Stimulated activated CD4-positive, alpha-beta T cell treated with anti-CD3 and anti-CD28 coated beads, Interleukin-4, amount 100 ng/mL, for 48 hours (primary cell): ENCODE data around the gene CCDC85C.

ENCODE experiments used
- DNase-seq, 2 donors: peaks; one replicate each; pipeline ENCODE4 v3.0.0-alpha.2; 2020; ENCODE audit warnings: low read depth in 2 of 2

The CCDC85C gene

GRCh38 chr14:99476864-99477263 is 127.1 kb downstream of the CCDC85C start:
- DNase-seq, result no peak

- DNase-seq, result no peak
These were observed 128.3 kb downstream of the CCDC85C start for GRCh38 chr14:99475660-99476059.

GRCh38 chr14:99475179-99475578 is 128.8 kb downstream of the CCDC85C start:
- DNase-seq, result no peak

- no peak for DNase-seq
These were observed 130.5 kb downstream of the CCDC85C start for GRCh38 chr14:99473458-99473857.

GRCh38 chr14:99472937-99473336 is 131.1 kb downstream of the CCDC85C start:
- DNase-seq, result no peak

- no peak for DNase-seq
These were observed 132.3 kb downstream of the CCDC85C start for GRCh38 chr14:99471731-99472130.

- DNase-seq, result no peak
These were observed 135.0 kb downstream of the CCDC85C start for GRCh38 chr14:99468836-99469592.

GRCh38 chr14:99468081-99468480 is 135.9 kb downstream of the CCDC85C start:
- no peak for DNase-seq

GRCh38 chr14:99467336-99468078 is 136.5 kb downstream of the CCDC85C start:
- no peak for DNase-seq

GRCh38 chr14:99466758-99467157 is 137.2 kb downstream of the CCDC85C start:
- DNase-seq, result no peak

- DNase-seq, result no peak
These were observed 138.7 kb downstream of the CCDC85C start for GRCh38 chr14:99465288-99465687.

GRCh38 chr14:99463974-99464373 is 140.0 kb downstream of the CCDC85C start:
- DNase-seq, result no peak

- no peak for DNase-seq
These were observed 141.8 kb downstream of the CCDC85C start for GRCh38 chr14:99462210-99462609.

GRCh38 chr14:99461411-99462085 is 142.5 kb downstream of the CCDC85C start:
- no peak for DNase-seq

- DNase-seq, result no peak
These were observed 143.2 kb downstream of the CCDC85C start for GRCh38 chr14:99460793-99461192.

- DNase-seq, result no peak
These were observed 144.4 kb downstream of the CCDC85C start for GRCh38 chr14:99459481-99460100.

GRCh38 chr14:99454246-99454645 is 149.8 kb downstream of the CCDC85C start:
- no peak for DNase-seq

- no peak for DNase-seq
These were observed 151.0 kb downstream of the CCDC85C start for GRCh38 chr14:99452968-99453367.

- DNase-seq, result no peak
These were observed 152.8 kb downstream of the CCDC85C start for GRCh38 chr14:99451234-99451633.

- DNase-seq, result no peak
These were observed 153.7 kb downstream of the CCDC85C start for GRCh38 chr14:99450266-99450665.
